ENCODE measurements around the gene CIT.

GRCh38 chr12:119836781-119837180 is 40.3 kb downstream of the CIT start:
- TF ChIP-seq, protein P1, sequence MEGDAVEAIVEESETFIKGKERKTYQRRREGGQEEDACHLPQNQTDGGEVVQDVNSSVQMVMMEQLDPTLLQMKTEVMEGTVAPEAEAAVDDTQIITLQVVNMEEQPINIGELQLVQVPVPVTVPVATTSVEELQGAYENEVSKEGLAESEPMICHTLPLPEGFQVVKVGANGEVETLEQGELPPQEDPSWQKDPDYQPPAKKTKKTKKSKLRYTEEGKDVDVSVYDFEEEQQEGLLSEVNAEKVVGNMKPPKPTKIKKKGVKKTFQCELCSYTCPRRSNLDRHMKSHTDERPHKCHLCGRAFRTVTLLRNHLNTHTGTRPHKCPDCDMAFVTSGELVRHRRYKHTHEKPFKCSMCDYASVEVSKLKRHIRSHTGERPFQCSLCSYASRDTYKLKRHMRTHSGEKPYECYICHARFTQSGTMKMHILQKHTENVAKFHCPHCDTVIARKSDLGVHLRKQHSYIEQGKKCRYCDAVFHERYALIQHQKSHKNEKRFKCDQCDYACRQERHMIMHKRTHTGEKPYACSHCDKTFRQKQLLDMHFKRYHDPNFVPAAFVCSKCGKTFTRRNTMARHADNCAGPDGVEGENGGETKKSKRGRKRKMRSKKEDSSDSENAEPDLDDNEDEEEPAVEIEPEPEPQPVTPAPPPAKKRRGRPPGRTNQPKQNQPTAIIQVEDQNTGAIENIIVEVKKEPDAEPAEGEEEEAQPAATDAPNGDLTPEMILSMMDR (IDR thresholded peaks at IDR 0.05), result no peak
- TF ChIP-seq ZFX (IDR thresholded peaks at IDR 0.05; ENCODE audit: borderline replicate concordance), result no peak

All from 22Rv1 (cell line).